Adrenal gland (tissue), 12 donors: ENCODE results near the gene GCSAM. TPM values are rescaled to one million over a fixed set of nuclear protein-coding genes. Genes with fewer than 3 reads are reported as not detected.

ENCODE experiments used
- DNase-seq, 7 donors: peaks; one replicate each; pipeline ENCODE4 v3.0.0-alpha.2; 2019 to 2020
- H3K27ac ChIP-seq, 5 donors: fragments of 200-600 bp; sonication (generic) in 4 of 5; 1 replicate in 3 of 5; 2 replicates in 2 of 5; pipeline versions ENCODE4 v1.5.1 to v1.8.0; 2016 to 2020; ENCODE audit warnings: mild to moderate bottlenecking in 1 of 5
- H3K27me3 ChIP-seq: fragments of 200-600 bp; 2 replicates; pipeline ENCODE4 v1.8.0; 2021
- H3K36me3 ChIP-seq, 2 donors: fragments of 200-600 bp; replicated peaks in 1 of 2; 1 replicate in 1 of 2; 2 replicates in 1 of 2; pipeline versions ENCODE4 v1.5.1 to v1.8.0; 2018 to 2022
- H3K4me1 ChIP-seq, 2 donors: fragments of 200-600 bp; replicated peaks in 1 of 2; 1 replicate in 1 of 2; 2 replicates in 1 of 2; pipeline versions ENCODE4 v1.5.1 to v1.8.0; 2018 to 2021
- H3K4me3 ChIP-seq, 4 donors: fragments of 200-600 bp; sonication (generic) in 3 of 4; one replicate each; pipeline ENCODE4 v1.5.1; 2016 to 2018
- H3K9me3 ChIP-seq, 3 donors: fragments of 200-600 bp; sonication (generic) in 1 of 3; replicated peaks in 1 of 3; 1 replicate in 2 of 3; 2 replicates in 1 of 3; pipeline versions ENCODE4 v1.5.1 to v1.8.0; 2016 to 2021
- POLR2A ChIP-seq, 2 donors: fragments of 450-650 bp; IDR thresholded peaks; one replicate each; pipeline ENCODE4 v1.6.1; 2017; ENCODE audit warnings: antibody characterized with exemption in 2 of 2, mild to moderate bottlenecking in 2 of 2, moderate library complexity in 1 of 2
- WGBS, 4 donors: extraction: QIAGEN DNeasy Blood & Tissue Kit in 2 of 4; methylation state at CpG; one replicate each; pipeline versions ENCODE4 v1.1.5 to v1.1.7; 2013 to 2017; 5-methylcytosine and 5-hydroxymethylcytosine counted together
- intact Hi-C, 2 donors: fragments of 100-400 bp; cut with DNase I; formaldehyde crosslinking; loops; one replicate each; pipeline versions ENCODE4 v1.14.1 to v1.15.0; 2022 to 2023
- polyA plus RNA-seq, 3 donors: library from polyadenylated mRNA; stranded (reverse); fragments of 200-250 nt in 2 of 3; fragments of 350-450 nt in 1 of 3; fragmentation: Illumina TruSeq in 1 of 3; extraction: RNeasy Lipid Tissue Mini Kit (QIAGEN cat#74804) in 1 of 3; gene quantifications; one replicate each; pipeline ENCODE4 v1.2.3, GENCODE V29; 2013 to 2014
- total RNA-seq, 9 donors: library from RNA; depleted of rRNA in 4 of 9; stranded (reverse); fragments of >200 nt in 4 of 9; fragments of 120-200 nt in 1 of 9; fragmentation: NEBNext Ultra II Directional in 1 of 9; extraction: Animal tissue kit (Norgen Biotek cat#: 25700) in 1 of 9; gene quantifications; one replicate each; pipeline versions ENCODE4 v1.1.0 to v1.2.4, GENCODE V29; 2013 to 2023
- TF ChIP-seq, protein P1 (sequence below), 6 experiments: fragments of 450-650 bp in 4 of 6; fragments of 200-600 bp in 2 of 6; sonication (generic) in 1 of 6; IDR thresholded peaks; 1 replicate in 5 of 6; 2 replicates in 1 of 6; pipeline versions ENCODE4 v1.5.1 to v1.8.0; 2016 to 2021; ENCODE audit warnings: antibody characterized with exemption in 6 of 6, mild to moderate bottlenecking in 2 of 6, moderate library complexity in 1 of 6
- donor health status: healthy with polysubstance abuse.
- donor health status: Bipolar disorder and iron deficiency.
- donor health status: DM: yes; HTN: yes; CAD: no.
- donor health status: DM: no; HTN: no; CAD: no.
- donor health status: DM: no; HTN: no; CAD: no.
- donor health status: DM: yes; HTN: yes; CAD: no.

The GCSAM gene
- total and polyA plus RNA-seq, 12 donors, result 0.07 to 1.8 (median 0.26) TPM; not detected in 5

GRCh38 chr3:112095731-112096130 is 37.3 kb downstream of the GCSAM start:
- no peak for TF ChIP-seq POLR2A (IDR thresholded peaks at IDR 0.05)
- TF ChIP-seq, protein P1, sequence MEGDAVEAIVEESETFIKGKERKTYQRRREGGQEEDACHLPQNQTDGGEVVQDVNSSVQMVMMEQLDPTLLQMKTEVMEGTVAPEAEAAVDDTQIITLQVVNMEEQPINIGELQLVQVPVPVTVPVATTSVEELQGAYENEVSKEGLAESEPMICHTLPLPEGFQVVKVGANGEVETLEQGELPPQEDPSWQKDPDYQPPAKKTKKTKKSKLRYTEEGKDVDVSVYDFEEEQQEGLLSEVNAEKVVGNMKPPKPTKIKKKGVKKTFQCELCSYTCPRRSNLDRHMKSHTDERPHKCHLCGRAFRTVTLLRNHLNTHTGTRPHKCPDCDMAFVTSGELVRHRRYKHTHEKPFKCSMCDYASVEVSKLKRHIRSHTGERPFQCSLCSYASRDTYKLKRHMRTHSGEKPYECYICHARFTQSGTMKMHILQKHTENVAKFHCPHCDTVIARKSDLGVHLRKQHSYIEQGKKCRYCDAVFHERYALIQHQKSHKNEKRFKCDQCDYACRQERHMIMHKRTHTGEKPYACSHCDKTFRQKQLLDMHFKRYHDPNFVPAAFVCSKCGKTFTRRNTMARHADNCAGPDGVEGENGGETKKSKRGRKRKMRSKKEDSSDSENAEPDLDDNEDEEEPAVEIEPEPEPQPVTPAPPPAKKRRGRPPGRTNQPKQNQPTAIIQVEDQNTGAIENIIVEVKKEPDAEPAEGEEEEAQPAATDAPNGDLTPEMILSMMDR (IDR thresholded peaks at IDR 0.05), result no peak
- intact Hi-C loops, result no loop called here
- H3K36me3 ChIP-seq, result no peaks in the 10 kb centered on the region
- WGBS, 4 donors, result 35 to 67% (median 55%) methylated on average over 2 of the region's 2 CpGs
- DNase-seq, result no peak
- H3K4me3 ChIP-seq, result no peak overlapping the region
- peaks cover 0 to 11% of the 10 kb centered on the region in 2 donors for H3K4me1 ChIP-seq
- no peaks in the 10 kb centered on the region for H3K9me3 ChIP-seq
- H3K27ac ChIP-seq, result no peak overlapping the region
- no peaks in the 10 kb centered on the region for H3K27me3 ChIP-seq

DNA sequence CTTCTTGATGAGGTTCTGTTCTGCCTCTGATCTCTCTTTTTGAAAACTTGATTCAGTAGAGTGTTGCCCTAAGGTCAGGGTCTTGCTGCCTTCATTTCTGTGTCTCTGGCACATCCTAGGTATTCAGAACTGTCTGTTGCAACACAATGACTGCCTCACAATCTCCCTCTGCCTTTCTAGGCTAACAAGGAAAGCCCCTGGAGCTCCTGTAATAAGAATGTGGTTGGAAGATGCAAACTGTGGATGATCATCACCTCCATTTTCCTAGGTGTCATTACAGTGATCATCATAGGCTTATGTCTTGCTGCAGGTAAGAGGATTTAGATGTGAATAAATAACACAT is 39.9 kb downstream of the GCSAM start:
- Histone ChIP-seq H3K27ac (no peak overlapping the region), H3K4me1 (peaks cover 0 to 11% of the 10 kb centered on the region in 2 donors), H3K27me3 (no peaks in the 10 kb centered on the region), H3K9me3 (no peaks in the 10 kb centered on the region), H3K36me3 (no peaks in the 10 kb centered on the region), H3K4me3 (no peak overlapping the region)
- no peak for TF ChIP-seq POLR2A (IDR thresholded peaks at IDR 0.05)
- TF ChIP-seq, protein P1 (IDR thresholded peaks at IDR 0.05), result no peak
- DNase-seq, result no peak
- intact Hi-C loops, result no loop called here

DNA sequence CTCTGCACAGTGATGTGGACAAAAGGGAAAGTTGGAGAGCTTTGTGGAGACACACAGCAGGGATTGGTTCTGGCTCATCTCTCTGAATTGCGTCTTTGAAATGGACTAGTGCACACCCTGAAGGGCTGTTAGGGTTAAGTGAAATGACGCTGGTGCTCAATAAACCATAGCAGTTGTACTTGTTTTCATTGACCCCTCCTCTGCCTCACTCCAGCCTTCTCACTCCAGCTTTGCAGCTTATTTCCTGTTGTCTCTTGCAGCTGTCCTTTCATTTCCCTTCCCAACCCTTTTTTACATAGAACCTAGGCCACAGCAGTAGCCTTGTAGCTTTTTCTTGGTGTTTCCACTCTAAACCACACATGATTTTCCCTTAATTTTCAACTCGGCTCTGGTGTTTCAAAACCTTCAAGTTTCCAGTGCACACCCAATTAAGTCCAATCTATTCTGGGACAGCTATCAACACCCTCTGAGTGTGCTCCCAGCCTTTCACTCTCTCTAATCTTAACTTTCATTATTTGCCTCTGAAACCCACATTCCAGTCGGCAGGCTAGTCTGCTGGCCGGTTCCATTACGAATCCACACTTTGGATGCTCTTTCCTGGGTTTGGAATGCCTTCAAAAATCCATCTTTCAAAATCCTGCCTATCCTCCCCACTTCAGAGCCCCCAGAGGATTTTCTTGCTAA is 40.4 kb downstream of the GCSAM start:
- H3K9me3 ChIP-seq, result no peaks in the 10 kb centered on the region
- no peak overlapping the region for H3K27ac ChIP-seq
- no peaks in the 10 kb centered on the region for H3K36me3 ChIP-seq
- H3K4me1 ChIP-seq, result peaks cover 0 to 11% of the 10 kb centered on the region in 2 donors
- intact Hi-C loops, result no loop called here
- 52 to 66% (median 61%) methylated on average over 6 of the region's 6 CpGs for WGBS, 4 donors
- no peak overlapping the region for H3K4me3 ChIP-seq
- DNase-seq, result no peak
- no peak for TF ChIP-seq POLR2A (IDR thresholded peaks at IDR 0.05)
- TF ChIP-seq, protein P1 (IDR thresholded peaks at IDR 0.05), result no peak
- no peaks in the 10 kb centered on the region for H3K27me3 ChIP-seq

DNA sequence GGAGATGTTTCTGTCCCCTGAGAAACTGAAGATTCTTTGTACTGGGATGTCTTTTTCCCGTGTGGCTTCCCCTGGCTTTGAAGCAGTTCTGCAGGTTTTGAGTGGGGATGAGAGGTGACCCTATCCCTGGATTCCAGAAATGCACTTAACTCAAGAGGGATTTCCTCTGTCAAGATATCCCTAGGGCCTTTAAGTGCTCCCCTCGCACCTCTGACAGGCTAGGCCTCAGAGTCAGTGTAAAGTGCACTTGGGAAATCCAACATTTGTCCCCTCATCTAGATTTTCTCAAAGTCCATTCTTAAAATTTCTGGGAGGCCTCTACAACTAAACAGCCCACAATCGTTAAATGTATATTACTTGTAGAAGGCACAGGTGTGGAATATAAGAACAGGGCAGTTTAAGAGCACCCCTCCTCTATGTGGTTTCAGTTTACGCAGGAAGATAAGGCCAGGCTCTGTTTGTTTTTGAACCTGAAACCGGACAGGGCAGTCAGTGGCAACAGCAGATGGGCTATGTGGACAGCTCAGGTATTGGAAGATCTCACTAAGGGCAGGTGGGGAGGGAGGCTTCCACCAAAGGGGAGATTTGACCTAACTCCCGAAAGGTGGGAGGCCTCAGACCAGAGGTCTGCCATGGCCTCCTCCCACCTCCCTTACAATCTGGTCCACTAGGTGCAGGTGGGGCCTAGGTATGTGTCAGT is 42.0 kb downstream of the GCSAM start:
- 82 to 90% (median 87%) methylated on average over 6 of the region's 6 CpGs for WGBS, 4 donors
- no peaks in the 10 kb centered on the region for H3K27me3 ChIP-seq
- no peak for DNase-seq
- H3K36me3 ChIP-seq, result no peaks in the 10 kb centered on the region
- no peak overlapping the region for H3K4me3 ChIP-seq
- H3K27ac ChIP-seq, result no peak overlapping the region
- peaks cover 6 to 7% of the 10 kb centered on the region in 2 donors for H3K4me1 ChIP-seq
- intact Hi-C loops, result no loop called here
- TF ChIP-seq, protein P1 (IDR thresholded peaks at IDR 0.05), result no peak
- no peak for TF ChIP-seq POLR2A (IDR thresholded peaks at IDR 0.05)
- H3K9me3 ChIP-seq, result no peaks in the 10 kb centered on the region
